Stimulated activated naive B cell treated with anti-CD40 and anti-IgM and Interleukin-4, amounts not matched to agents 10 μg/mL and 1 μg/mL and 100 μg/mL, for 72 hours (primary cell): ENCODE results near the gene CDC14A.
"Not testable (repeated sequence)": the region's sequence is repeated elsewhere in the genome, so short reads cannot be mapped to it uniquely, and the experiment has no call there.

Experiments
- ATAC-seq, 2 donors: fragments of 150-1000 bp; cut with Tn5 transposase; replicated peaks; 2 replicates each; pipeline ENCODE4 v1.10.0; 2021; ENCODE audit warnings: moderate library complexity in 1 of 2
- DNase-seq: peaks from one replicate; pipeline ENCODE4 v3.0.0; 2021
- H3K27ac Mint-ChIP-seq: one replicate; pipeline ENCODE4 v1.8.0; 2022; ENCODE audit warnings: mild to moderate bottlenecking, mixed read lengths
- H3K27me3 Mint-ChIP-seq, 2 donors: one replicate each; pipeline ENCODE4 v1.8.0; 2022; ENCODE audit warnings: mixed read lengths in 2 of 2
- H3K36me3 Mint-ChIP-seq, 2 donors: one replicate each; pipeline ENCODE4 v1.8.0; 2022; ENCODE audit warnings: mixed read lengths in 2 of 2, mild to moderate bottlenecking in 1 of 2
- H3K4me1 Mint-ChIP-seq, 2 donors: one replicate each; pipeline ENCODE4 v1.8.0; 2022; ENCODE audit warnings: mixed read lengths in 2 of 2, mild to moderate bottlenecking in 1 of 2
- H3K4me3 Mint-ChIP-seq, 2 donors: one replicate each; pipeline ENCODE4 v1.8.0; 2022; ENCODE audit warnings: mild to moderate bottlenecking in 2 of 2, mixed read lengths in 2 of 2, moderate library complexity in 1 of 2
- H3K9me3 Mint-ChIP-seq, 2 donors: one replicate each; pipeline ENCODE4 v1.8.0; 2022; ENCODE audit warnings: mixed read lengths in 2 of 2, mild to moderate bottlenecking in 1 of 2

The CDC14A gene

DNA sequence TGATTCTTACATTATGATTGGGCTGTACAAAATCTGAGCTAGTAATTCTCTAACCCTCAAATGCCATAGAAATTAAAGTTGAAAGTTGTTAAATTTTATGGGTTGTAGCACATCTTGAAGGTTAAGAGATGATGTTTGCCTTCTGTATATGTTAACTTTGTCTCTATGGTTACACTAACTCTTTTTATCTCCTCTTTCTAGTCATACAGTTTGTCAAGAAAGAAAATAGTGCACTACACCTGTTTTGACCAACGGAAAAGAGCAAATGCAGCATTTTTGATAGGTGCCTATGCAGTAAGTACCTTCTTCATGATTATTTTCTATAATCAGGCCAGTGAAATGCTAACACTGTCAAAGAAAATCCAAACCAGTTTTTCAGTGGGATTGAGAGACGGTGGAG is 38.2 kb downstream of the CDC14A start:
- Mint-ChIP-seq H3K36me3 (peaks cover 4 to 17% of the 10 kb centered on the region in 2 donors), H3K27ac (no peak overlapping the region), H3K4me3 (no peak overlapping the region), H3K27me3 (no peaks in the 10 kb centered on the region), H3K9me3 (no peaks in the 10 kb centered on the region), H3K4me1 (peaks cover 17 to 49% of the 10 kb centered on the region in 2 donors)
- no peak for ATAC-seq
- no peak for DNase-seq

DNA sequence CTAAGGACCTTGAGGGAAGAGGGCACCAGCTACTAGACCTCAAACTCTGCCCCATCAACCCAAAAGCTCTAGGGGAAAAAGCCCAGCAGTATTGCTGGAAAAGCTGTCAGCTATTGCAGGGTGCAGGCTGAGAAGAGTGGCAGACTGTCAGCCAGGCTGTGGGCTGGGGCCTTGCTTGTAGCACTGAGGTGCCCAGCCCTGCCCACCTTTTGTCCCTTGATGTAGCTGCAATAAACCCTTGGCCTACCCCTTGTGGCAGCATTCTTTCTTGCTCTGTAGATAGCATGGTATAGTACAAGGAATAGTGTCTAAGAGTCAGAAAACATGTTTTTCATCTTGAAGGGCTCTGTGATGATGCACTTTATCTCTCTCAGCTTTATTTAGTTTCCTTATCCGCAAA is 39.4 kb downstream of the CDC14A start:
- peaks cover 4 to 20% of the 10 kb centered on the region in 2 donors for H3K36me3 Mint-ChIP-seq
- peaks cover 15 to 49% of the 10 kb centered on the region in 2 donors for H3K4me1 Mint-ChIP-seq
- no peaks in the 10 kb centered on the region for H3K27me3 Mint-ChIP-seq
- DNase-seq = no peak
- no peak overlapping the region for H3K4me3 Mint-ChIP-seq
- H3K27ac Mint-ChIP-seq = no peak overlapping the region
- ATAC-seq = no peak
- no peaks in the 10 kb centered on the region for H3K9me3 Mint-ChIP-seq

GRCh38 chr1:100392756-100393155 is 40.5 kb downstream of the CDC14A start:
- Mint-ChIP-seq H3K27ac (no peak overlapping the region), H3K36me3 (peaks cover 4 to 20% of the 10 kb centered on the region in 2 donors), H3K27me3 (no peaks in the 10 kb centered on the region), H3K9me3 (no peaks in the 10 kb centered on the region), H3K4me1 (peaks cover 15 to 49% of the 10 kb centered on the region in 2 donors), H3K4me3 (no peak overlapping the region)
- DNase-seq = no peak
- ATAC-seq = no peak

GRCh38 chr1:100394285-100394684 is 42.0 kb downstream of the CDC14A start:
- peaks cover 4 to 20% of the 10 kb centered on the region in 2 donors for H3K36me3 Mint-ChIP-seq
- no peak for DNase-seq
- H3K4me3 Mint-ChIP-seq = no peak overlapping the region
- peaks cover 13 to 53% of the 10 kb centered on the region in 2 donors for H3K4me1 Mint-ChIP-seq
- ATAC-seq = no peak
- H3K27ac Mint-ChIP-seq = no peak overlapping the region
- no peaks in the 10 kb centered on the region for H3K9me3 Mint-ChIP-seq
- H3K27me3 Mint-ChIP-seq = no peaks in the 10 kb centered on the region

DNA sequence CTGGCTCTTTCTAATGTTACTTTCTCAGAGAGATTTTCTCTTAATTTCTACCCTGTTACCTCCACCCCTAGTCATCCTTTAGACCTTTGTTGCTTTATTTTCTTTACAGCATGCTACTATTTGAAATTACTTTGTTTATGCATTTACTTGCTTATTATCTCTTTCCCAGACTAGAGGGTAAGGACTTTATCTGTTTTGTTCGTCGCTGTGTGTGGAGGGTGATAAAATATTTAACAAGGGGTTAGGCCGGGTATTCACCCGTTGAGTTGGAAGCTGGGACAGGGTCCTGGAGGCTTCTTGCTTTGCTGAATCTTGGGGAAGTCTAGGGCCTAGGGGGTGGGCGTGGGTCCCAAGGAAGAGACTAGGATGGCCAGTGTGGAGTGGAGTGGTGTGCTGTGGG is 43.6 kb downstream of the CDC14A start:
- ATAC-seq = no peak
- Mint-ChIP-seq H3K4me3 (no peak overlapping the region), H3K36me3 (peaks cover 4 to 20% of the 10 kb centered on the region in 2 donors), H3K9me3 (no peaks in the 10 kb centered on the region), H3K27ac (no peak overlapping the region), H3K27me3 (no peaks in the 10 kb centered on the region), H3K4me1 (peaks cover 18 to 60% of the 10 kb centered on the region in 2 donors)
- no peak for DNase-seq

DNA sequence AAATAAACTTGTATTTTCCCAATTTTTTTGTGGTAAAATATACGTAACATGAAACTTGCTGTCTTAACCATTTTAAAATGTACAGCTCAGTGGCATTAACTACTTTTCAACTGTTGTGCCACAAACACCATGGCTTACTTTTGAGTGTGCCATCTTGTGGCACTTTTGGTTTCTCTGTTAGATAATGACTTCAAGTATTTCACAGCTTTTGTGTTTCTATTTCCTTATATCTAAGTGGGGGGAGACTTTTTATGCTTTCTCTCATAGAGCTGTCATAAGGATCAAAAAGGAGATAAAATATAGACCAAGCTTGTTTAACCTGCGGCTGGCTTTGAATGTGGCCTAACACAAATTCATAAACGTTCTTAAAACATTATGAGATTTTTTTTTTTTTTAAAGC is 44.3 kb downstream of the CDC14A start:
- Mint-ChIP-seq H3K4me3 (no peak overlapping the region), H3K4me1 (peaks cover 18 to 61% of the 10 kb centered on the region in 2 donors), H3K36me3 (peaks cover 4 to 20% of the 10 kb centered on the region in 2 donors), H3K9me3 (no peaks in the 10 kb centered on the region), H3K27ac (no peak overlapping the region), H3K27me3 (no peaks in the 10 kb centered on the region)
- DNase-seq = no peak
- no peak for ATAC-seq

- ATAC-seq = no peak
- no peak overlapping the region for H3K4me3 Mint-ChIP-seq
- no peaks in the 10 kb centered on the region for H3K9me3 Mint-ChIP-seq
- peaks cover 4 to 21% of the 10 kb centered on the region in 2 donors for H3K36me3 Mint-ChIP-seq
- H3K27ac Mint-ChIP-seq = no peak overlapping the region
- no peak for DNase-seq
- H3K4me1 Mint-ChIP-seq = peaks cover 18 to 61% of the 10 kb centered on the region in 2 donors
- H3K27me3 Mint-ChIP-seq = no peaks in the 10 kb centered on the region
Measured at GRCh38 chr1:100397681-100398080, 45.4 kb downstream of the CDC14A start.

DNA sequence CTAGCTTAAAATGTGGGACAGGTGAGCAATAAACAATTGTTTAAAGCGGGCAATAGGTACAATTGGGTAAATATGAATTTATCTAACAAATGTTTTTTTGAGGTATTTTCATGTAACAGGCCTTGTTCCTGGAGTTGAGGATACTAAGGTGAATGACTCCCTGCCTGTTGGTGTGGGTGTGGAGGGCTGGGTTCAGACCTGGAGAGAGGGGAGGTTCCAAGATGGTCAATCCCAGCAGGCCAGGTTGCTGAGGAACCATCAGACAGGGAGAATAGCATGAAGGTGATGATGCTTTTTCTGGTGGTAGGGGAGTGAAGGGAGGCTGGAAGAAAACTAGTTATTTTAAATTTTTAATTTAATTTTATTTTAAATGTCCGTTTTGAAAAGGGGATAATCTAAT is 46.3 kb downstream of the CDC14A start:
- Mint-ChIP-seq H3K9me3 (peaks cover 0 to 2% of the 10 kb centered on the region in 2 donors), H3K27me3 (no peaks in the 10 kb centered on the region), H3K4me1 (peaks cover 21 to 52% of the 10 kb centered on the region in 2 donors), H3K36me3 (peaks cover 9 to 18% of the 10 kb centered on the region in 2 donors), H3K27ac (no peak overlapping the region), H3K4me3 (no peak overlapping the region)
- no peak for ATAC-seq
- DNase-seq = no peak

- Mint-ChIP-seq H3K27ac (peak overlapping the region; percentile 75), H3K27me3 (no peaks in the 10 kb centered on the region), H3K36me3 (peaks cover 6 to 12% of the 10 kb centered on the region in 2 donors), H3K9me3 (peaks cover 0 to 2% of the 10 kb centered on the region in 2 donors), H3K4me3 (peak overlapping the region; percentile 22 to 40), H3K4me1 (peaks cover 17 to 39% of the 10 kb centered on the region in 2 donors)
- DNase-seq = no peak
- peak; percentile 77 to 79 for ATAC-seq
Measured at GRCh38 chr1:100400404-100400803, 48.1 kb downstream of the CDC14A start.

DNA sequence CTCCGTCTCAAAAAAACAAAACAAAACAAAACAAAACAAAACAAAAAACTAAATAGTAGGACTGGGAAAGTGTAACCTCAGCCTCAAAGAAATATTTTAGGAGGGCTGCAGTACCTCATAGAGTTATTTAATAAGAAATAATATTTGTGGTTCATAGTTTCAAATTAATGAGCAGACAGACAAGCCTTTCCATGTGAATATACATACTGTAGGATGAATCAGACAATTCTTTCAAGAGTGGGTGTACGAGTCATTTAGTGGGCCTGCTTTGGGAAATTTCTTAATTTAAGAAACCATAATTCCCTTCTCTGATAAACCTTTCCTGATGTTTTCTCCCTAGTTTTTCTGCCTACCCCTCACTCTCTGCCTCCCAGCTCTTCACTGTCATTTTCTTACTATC is 52.5 kb downstream of the CDC14A start:
- H3K27me3 Mint-ChIP-seq = no peaks in the 10 kb centered on the region
- DNase-seq (no peak), ATAC-seq (no peak)
- H3K4me3 Mint-ChIP-seq = no peak overlapping the region
- peaks cover 8 to 15% of the 10 kb centered on the region in 2 donors for H3K4me1 Mint-ChIP-seq
- peaks cover 0 to 6% of the 10 kb centered on the region in 2 donors for H3K9me3 Mint-ChIP-seq
- H3K36me3 Mint-ChIP-seq = peaks cover 11 to 26% of the 10 kb centered on the region in 2 donors
- H3K27ac Mint-ChIP-seq = no peak overlapping the region

- H3K4me3 Mint-ChIP-seq, ATAC-seq, H3K9me3 Mint-ChIP-seq, DNase-seq, H3K27ac Mint-ChIP-seq, H3K27me3 Mint-ChIP-seq: not testable (repeated sequence)
- Mint-ChIP-seq H3K36me3 (peaks cover 11 to 26% of the 10 kb centered on the region in 2 donors), H3K4me1 (peaks cover 2 to 10% of the 10 kb centered on the region in 2 donors)
Measured at GRCh38 chr1:100405902-100406301, 53.6 kb downstream of the CDC14A start.

DNA sequence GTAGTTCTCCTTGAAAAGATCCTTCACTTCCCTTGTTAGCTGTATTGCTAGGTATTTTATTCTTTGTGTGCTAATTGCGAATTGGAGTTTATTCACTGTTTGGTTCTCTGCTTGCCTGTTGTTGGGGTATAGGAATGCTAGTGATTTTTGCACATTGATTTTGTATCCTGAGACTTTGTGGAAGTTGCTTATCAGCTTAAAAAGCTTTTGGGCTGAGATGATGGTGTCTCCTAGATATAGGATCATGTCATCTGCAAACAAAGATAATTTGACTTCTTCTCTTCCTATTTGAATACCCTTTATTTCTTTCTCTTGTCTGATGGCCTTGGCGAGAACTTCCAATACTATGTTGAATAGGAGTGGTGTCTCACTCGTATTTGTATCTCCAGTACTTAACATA is 55.1 kb downstream of the CDC14A start:
- H3K9me3 Mint-ChIP-seq, DNase-seq, H3K27me3 Mint-ChIP-seq, ATAC-seq, H3K27ac Mint-ChIP-seq, H3K4me3 Mint-ChIP-seq: not testable (repeated sequence)
- H3K36me3 Mint-ChIP-seq = peaks cover 11 to 26% of the 10 kb centered on the region in 2 donors
- peaks cover 13 to 16% of the 10 kb centered on the region in 2 donors for H3K4me1 Mint-ChIP-seq

DNA sequence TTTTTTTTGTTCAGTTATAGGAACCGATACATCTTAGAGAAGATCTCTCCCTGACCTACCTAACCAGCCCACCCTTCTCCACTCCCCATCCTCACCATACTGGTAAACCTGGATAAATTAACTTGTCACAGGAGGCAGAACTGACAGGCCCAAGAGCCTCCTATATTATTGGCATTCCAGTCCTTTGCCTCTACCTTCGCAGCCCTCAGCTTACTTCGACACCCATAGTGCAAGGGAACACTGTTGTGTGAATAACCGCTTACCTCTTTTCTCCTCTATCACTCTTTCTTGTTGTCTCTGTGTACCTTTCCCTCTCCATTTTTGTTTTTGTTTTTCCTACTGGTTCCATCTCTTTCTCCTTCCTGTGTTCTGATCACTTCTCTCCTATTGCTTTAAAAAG is 58.7 kb downstream of the CDC14A start:
- H3K4me3 Mint-ChIP-seq = no peak overlapping the region
- H3K36me3 Mint-ChIP-seq = peaks cover 8 to 16% of the 10 kb centered on the region in 2 donors
- ATAC-seq (no peak), DNase-seq (no peak)
- peaks cover 8 to 21% of the 10 kb centered on the region in 2 donors for H3K4me1 Mint-ChIP-seq
- peaks cover 0 to 3% of the 10 kb centered on the region in 2 donors for H3K9me3 Mint-ChIP-seq
- H3K27me3 Mint-ChIP-seq = no peaks in the 10 kb centered on the region
- peak overlapping the region; percentile 2 for H3K27ac Mint-ChIP-seq

DNA sequence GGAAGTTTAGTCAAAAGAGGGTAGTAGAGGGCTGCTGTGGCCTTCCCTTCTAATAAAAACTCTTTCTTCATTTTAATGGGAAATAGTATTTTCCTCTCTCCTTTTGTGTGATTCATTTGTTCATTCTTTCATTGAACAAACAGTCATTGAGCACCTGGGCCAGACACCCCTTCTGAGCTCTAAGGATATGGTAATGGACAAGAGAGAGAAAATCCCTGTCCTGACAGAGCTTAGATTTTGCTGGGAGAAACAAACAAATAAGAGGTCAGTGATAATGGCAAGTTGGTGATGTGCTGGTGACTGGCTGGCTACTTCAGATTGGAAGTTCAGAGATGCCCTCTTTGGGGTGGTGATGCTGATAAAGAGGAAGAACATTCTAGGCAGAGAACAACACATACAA is 59.3 kb downstream of the CDC14A start:
- peaks cover 11 to 21% of the 10 kb centered on the region in 2 donors for H3K4me1 Mint-ChIP-seq
- H3K27ac Mint-ChIP-seq = no peak overlapping the region
- ATAC-seq (no peak), DNase-seq (no peak)
- no peak overlapping the region for H3K4me3 Mint-ChIP-seq
- H3K27me3 Mint-ChIP-seq = no peaks in the 10 kb centered on the region
- peaks cover 0 to 3% of the 10 kb centered on the region in 2 donors for H3K9me3 Mint-ChIP-seq
- peaks cover 12 to 20% of the 10 kb centered on the region in 2 donors for H3K36me3 Mint-ChIP-seq

DNA sequence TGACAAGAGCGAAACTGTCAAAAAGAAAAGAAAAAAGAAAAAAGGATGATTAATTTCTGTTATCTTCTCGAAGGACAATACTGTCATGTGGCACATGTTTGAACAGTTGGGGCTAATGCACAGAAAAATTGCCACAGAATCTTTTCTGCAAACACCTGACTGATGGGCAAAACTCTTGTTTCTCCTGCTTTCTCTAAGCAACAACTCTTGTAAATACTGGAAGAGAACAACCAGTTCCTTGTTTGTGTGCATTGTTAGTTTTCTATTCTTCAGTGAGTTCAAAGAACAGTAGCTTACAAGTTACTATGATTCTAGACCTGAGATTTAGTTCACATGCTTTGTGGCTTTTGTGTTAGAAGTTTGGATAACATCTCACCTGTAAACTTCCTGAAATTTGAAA is 60.7 kb downstream of the CDC14A start:
- Mint-ChIP-seq H3K9me3 (peaks cover 0 to 3% of the 10 kb centered on the region in 2 donors), H3K27me3 (no peaks in the 10 kb centered on the region), H3K36me3 (peaks cover 13 to 14% of the 10 kb centered on the region in 2 donors), H3K4me3 (no peak overlapping the region), H3K4me1 (peaks cover 9 to 21% of the 10 kb centered on the region in 2 donors), H3K27ac (no peak overlapping the region)
- ATAC-seq (no peak), DNase-seq (no peak)
